Forelimb muscle (tissue), 1 donor: Measurements from ENCODE around the gene GNA12. TPM values are rescaled to one million over a fixed set of nuclear protein-coding genes. Genes with fewer than 3 reads are reported as not detected.
"Not testable (repeated sequence)": the region's sequence is repeated elsewhere in the genome, so short reads cannot be mapped to it uniquely, and the experiment has no call there.

Experiments
- DNase-seq: peaks from one replicate; pipeline ENCODE4 v3.0.0-alpha.2; 2013; ENCODE audit warnings: low read depth
- polyA plus RNA-seq: library from polyadenylated mRNA; unstranded; fragments of 120-200 nt; gene quantifications from one replicate; pipeline ENCODE4 v1.2.1, GENCODE V29; 2013; ENCODE audit not compliant: insufficient read length

Gene GNA12
- polyA plus RNA-seq, 1 donor, result 26.5 TPM

DNA sequence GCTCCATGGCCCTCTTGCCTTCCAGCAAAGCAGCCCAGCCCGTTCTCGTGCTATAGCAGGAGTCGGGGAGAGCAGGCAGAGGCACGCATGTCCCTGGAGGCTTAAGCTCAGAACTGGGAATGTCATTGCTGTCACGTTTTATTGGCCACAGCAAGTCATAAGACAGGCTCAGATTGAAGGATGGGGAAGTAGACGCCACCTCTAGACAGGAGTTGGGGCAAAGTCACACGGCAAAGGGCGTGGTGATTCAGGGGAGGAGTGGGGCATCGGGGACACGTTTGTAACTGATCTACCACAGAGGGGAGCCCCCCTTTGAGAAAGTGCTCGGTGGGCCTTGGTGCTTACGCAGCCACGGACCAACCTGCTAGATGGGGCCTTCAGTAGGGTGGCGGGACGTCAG is 165.7 kb downstream of the GNA12 start:
- not testable (repeated sequence) for DNase-seq

Other genes starting within 250 kb of the GNA12 start
- 71.4 TPM for gene TTYH3, start 212.3 kb downstream of the GNA12 start, polyA plus RNA-seq
- 0.29 TPM for gene AMZ1, start 156.1 kb downstream of the GNA12 start, polyA plus RNA-seq
- 0.67 TPM for gene CARD11, start 199.6 kb upstream of the GNA12 start, polyA plus RNA-seq